ENCODE data around the gene PPP1CC. TPM values are rescaled to one million over a fixed set of nuclear protein-coding genes. Genes with fewer than 3 reads are reported as not detected.

PPP1CC gene
- polyA plus RNA-seq, 1 donor from 2014 or later, result 188 TPM

- H3K27ac ChIP-seq (ENCODE audit: low read length), result no peak overlapping the region
- H3K9me2 ChIP-seq (ENCODE audit: insufficient read depth, low read length), result no peaks in the 10 kb centered on the region
- TF ChIP-seq TAF1 (IDR thresholded peaks at IDR 0.05; ENCODE audit: low read depth) (no peak), EZH2 (IDR thresholded peaks at IDR 0.05; ENCODE audit: borderline replicate concordance, insufficient read depth, low read length, poor library complexity, severe bottlenecking) (no peak), POLR2AphosphoS5 (IDR thresholded peaks at IDR 0.05) (no peak), SMC3 (conservative IDR thresholded peaks at IDR 0.05; ENCODE audit: poor library complexity) (no peak), REST (IDR thresholded peaks at IDR 0.05; ENCODE audit: borderline replicate concordance) (no peak), EP300 (conservative IDR thresholded peaks at IDR 0.05; ENCODE audit: poor library complexity, severe bottlenecking) (no peak), CTCF (IDR thresholded peaks at IDR 0.05; ENCODE audit: poor library complexity, severe bottlenecking) (no peak), MXI1 (conservative IDR thresholded peaks at IDR 0.05; ENCODE audit: poor library complexity, severe bottlenecking) (no peak), RAD21 (conservative IDR thresholded peaks at IDR 0.05) (no peak)
- no peaks in the 10 kb centered on the region for H4K20me1 ChIP-seq (ENCODE audit: insufficient read depth)
- no peaks in the 10 kb centered on the region for H3K79me2 ChIP-seq (replicated peaks; ENCODE audit: insufficient read depth, low read length)
- H3K9me3 ChIP-seq (ENCODE audit: low read length), result no peaks in the 10 kb centered on the region
- no peak overlapping the region for H3K4me2 ChIP-seq (ENCODE audit: low read length)
- H3K4me3 ChIP-seq (ENCODE audit: low read length), result no peak overlapping the region
- no peaks in the 10 kb centered on the region for H3K36me3 ChIP-seq (ENCODE audit: insufficient read depth, low read length)
- H3K9ac ChIP-seq (ENCODE audit: low read length), result no peak overlapping the region
- H3F3A ChIP-seq (ENCODE audit: insufficient read depth, low read length, poor library complexity, severe bottlenecking), result no peaks in the 10 kb centered on the region
- H2AFZ ChIP-seq (ENCODE audit: low read depth, low read length), result no peak overlapping the region
- H3K27me3 ChIP-seq (ENCODE audit: insufficient read depth, low read depth, low read length), result no peaks in the 10 kb centered on the region
These were observed 33.7 kb upstream of the PPP1CC start for GRCh38 chr12:110776410-110776809.

GRCh38 chr12:110775997-110776396 lies 33.3 kb upstream of the PPP1CC start:
- H3F3A ChIP-seq (ENCODE audit: insufficient read depth, low read length, poor library complexity, severe bottlenecking), result no peaks in the 10 kb centered on the region
- no peaks in the 10 kb centered on the region for H3K9me3 ChIP-seq (ENCODE audit: low read length)
- TF ChIP-seq MXI1 (conservative IDR thresholded peaks at IDR 0.05; ENCODE audit: poor library complexity, severe bottlenecking), result no peak
- no peak for TF ChIP-seq REST (IDR thresholded peaks at IDR 0.05; ENCODE audit: borderline replicate concordance)
- no peak for TF ChIP-seq EP300 (conservative IDR thresholded peaks at IDR 0.05; ENCODE audit: poor library complexity, severe bottlenecking)
- TF ChIP-seq EZH2 (IDR thresholded peaks at IDR 0.05; ENCODE audit: borderline replicate concordance, insufficient read depth, low read length, poor library complexity, severe bottlenecking), result no peak
- TF ChIP-seq RAD21 (conservative IDR thresholded peaks at IDR 0.05), result no peak
- TF ChIP-seq CTCF (IDR thresholded peaks at IDR 0.05; ENCODE audit: poor library complexity, severe bottlenecking), result no peak
- TF ChIP-seq TAF1 (IDR thresholded peaks at IDR 0.05; ENCODE audit: low read depth), result no peak
- TF ChIP-seq POLR2AphosphoS5 (IDR thresholded peaks at IDR 0.05), result no peak
- TF ChIP-seq SMC3 (conservative IDR thresholded peaks at IDR 0.05; ENCODE audit: poor library complexity), result no peak
- no peak overlapping the region for H3K4me3 ChIP-seq (ENCODE audit: low read length)
- no peak overlapping the region for H3K9ac ChIP-seq (ENCODE audit: low read length)
- no peaks in the 10 kb centered on the region for H3K9me2 ChIP-seq (ENCODE audit: insufficient read depth, low read length)
- no peaks in the 10 kb centered on the region for H3K27me3 ChIP-seq (ENCODE audit: insufficient read depth, low read depth, low read length)
- H3K4me2 ChIP-seq (ENCODE audit: low read length), result no peak overlapping the region
- no peak overlapping the region for H2AFZ ChIP-seq (ENCODE audit: low read depth, low read length)
- no peaks in the 10 kb centered on the region for H3K79me2 ChIP-seq (replicated peaks; ENCODE audit: insufficient read depth, low read length)
- H3K27ac ChIP-seq (ENCODE audit: low read length), result no peak overlapping the region
- H3K36me3 ChIP-seq (ENCODE audit: insufficient read depth, low read length), result no peaks in the 10 kb centered on the region
- no peaks in the 10 kb centered on the region for H4K20me1 ChIP-seq (ENCODE audit: insufficient read depth)

Data from neural cell (in vitro differentiated cells).